HG03520 (cell line): ENCODE results near the gene CAMSAP3.

Experiments used
- ATAC-seq: cut with Tn5 transposase; IDR thresholded peaks from one replicate; pipeline ENCODE4 v1.9.1; 2021; ENCODE audit warnings: mild to moderate bottlenecking, moderate library complexity; ENCODE audit not compliant: unreplicated experiment

Gene CAMSAP3

GRCh38 chr19:7610491-7611240, 15.0 kb downstream of the CAMSAP3 start:
- ATAC-seq, result no peak

DNA sequence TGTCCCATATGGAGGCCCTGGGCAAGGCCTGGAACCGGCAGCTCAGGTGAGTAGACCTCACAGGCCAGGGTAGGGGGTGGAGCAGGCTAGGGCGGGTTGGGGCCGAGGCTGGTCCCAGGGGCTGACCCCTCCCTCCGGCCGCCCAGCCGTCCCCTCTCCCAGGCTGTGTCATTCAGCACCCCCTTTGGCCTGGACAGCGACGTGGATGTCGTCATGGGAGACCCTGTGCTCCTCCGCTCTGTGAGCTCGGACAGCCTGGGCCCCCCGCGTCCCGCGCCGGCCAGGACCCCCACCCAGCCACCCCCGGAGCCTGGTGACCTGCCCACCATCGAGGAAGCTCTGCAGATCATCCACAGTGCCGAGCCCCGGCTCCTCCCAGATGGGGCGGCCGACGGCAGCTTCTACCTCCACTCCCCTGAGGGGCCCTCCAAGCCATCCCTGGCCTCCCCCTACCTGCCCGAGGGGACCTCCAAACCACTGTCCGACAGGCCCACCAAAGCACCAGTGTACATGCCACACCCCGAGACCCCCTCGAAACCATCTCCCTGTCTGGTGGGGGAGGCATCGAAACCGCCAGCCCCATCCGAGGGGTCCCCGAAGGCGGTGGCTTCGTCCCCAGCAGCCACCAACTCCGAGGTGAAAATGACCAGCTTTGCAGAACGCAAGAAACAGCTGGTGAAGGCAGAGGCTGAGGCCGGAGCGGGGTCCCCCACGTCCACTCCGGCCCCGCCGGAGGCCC, 16.0 kb downstream of the CAMSAP3 start:
- ATAC-seq, result no peak

GRCh38 chr19:7612282-7613274, 16.9 kb downstream of the CAMSAP3 start:
- ATAC-seq, result no peak

DNA sequence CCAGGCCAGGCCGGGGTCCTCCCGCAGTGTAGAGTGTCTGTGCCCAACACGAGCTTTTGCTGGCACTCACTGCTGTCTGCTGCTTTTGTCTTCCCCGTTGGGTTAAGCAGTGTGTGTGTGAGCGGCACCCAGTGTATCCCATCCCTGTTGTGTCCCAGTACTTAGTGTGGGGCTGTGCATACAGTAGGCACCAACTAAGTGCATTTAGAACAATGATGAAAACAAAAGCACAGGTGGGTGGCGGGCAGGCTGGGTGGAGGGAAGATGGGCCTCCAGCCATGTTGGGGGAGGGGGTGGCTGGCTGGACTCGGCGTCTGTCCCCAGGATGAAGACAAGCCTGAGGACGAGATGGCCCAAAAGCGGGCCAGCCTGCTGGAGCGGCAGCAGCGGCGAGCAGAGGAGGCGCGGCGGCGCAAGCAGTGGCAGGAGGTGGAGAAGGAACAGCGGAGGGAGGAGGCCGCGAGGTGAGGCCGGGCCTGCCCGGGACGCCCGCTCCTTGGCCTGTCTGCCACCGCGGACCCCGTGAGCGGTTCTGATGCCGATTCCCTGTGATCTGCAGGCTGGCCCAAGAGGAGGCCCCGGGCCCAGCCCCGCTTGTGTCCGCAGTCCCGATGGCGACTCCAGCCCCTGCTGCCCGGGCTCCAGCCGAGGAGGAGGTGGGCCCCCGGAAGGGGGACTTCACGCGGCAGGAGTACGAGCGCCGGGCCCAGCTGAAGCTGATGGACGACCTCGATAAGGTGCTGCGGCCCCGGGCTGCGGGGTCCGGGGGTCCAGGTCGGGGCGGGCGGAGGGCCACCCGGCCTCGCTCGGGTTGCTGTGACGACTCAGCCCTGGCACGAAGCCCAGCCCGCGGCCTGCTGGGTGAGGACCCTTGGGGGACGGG, 19.4 kb downstream of the CAMSAP3 start:
- ATAC-seq, result no peak

DNA sequence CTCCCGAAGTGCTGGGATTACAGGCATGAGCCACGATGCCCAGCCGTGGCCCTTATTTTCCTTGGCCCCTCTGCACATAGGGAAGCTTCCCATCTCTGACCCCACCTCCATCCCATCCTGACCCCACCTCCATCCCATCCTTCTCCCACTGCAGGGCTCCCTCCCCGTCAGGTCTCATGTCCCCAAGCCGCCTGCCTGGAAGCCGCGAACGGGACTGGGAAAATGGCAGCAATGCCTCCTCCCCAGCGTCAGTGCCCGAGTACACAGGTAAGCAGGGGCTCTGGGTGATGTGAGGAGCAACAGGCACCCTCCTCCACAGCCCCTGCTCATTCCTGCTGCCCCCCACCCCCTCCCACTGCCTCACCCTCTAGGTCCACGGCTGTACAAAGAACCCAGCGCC, 21.5 kb downstream of the CAMSAP3 start:
- no peak for ATAC-seq

GRCh38 chr19:7617735-7618134, 22.1 kb downstream of the CAMSAP3 start:
- ATAC-seq, result no peak

DNA sequence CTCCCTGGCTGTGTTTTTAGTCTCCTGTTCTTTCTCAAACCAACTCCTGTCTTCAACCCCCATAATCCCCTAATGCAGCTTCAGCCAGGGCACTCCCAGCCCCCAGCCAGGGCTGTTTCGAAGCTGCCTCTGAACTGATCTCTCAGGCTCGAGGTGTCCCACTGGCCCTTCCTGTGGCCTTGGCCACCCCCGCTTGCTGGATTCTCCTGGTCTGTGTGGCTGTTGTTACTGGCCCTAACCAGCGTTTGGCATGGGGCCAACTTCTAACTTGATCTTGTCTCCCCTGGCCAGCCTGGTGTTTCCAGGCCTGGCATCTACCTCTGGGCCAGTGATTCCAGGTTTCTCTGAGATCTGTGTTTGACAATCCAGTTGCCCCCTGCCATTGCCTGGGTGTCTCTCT, 22.7 kb downstream of the CAMSAP3 start:
- ATAC-seq, result no peak

GRCh38 chr19:7618771-7619510, 23.3 kb downstream of the CAMSAP3 start:
- ATAC-seq, result no peak

GRCh38 chr19:7619671-7620441, 24.2 kb downstream of the CAMSAP3 start:
- no peak for ATAC-seq

DNA sequence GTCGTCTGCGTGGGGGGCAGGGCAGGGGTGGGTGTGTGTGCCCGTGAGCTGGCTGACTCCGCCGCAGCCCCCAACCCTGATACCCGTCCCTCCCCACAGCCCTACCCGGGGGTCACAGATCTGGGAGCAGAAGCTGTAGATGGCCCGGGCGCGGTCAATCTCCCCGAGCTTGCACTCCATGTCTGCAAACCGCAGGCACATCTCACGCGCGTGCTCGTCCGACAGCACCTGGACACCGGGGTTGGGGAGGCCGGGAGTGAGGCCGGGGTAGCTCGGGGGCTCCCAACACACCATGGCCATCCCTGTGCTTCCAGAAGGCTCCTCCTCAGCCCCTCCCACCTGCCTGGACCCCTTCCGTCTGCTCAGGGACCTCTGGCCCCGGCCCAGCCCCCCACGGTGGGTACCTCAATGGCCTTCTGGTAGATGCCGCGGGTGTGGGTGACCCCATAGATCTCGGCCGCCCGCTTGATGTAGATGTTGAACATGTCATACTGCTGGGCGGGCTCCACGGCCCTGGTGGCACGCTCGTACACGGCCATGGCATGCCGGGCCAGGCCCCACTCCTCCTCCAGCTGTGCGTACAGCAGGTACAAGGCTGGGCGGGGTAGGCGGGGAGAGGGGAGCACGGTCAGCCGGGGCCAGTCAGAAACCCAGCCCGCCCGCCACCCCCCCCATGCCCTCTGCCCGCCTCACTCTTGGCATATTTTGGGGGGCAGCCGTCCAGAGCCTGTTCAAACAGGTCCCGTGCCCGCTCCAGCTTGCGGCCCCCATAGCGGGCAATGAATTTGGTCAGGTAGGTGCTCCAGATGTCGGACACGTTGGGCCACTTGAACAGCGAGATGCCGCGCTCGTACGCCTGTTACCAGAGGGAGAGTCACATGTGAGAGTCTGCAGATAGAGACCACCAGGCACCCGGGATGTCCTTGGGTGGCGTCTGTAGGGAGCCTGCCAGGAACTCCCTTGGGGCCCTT, 25.1 kb downstream of the CAMSAP3 start:
- no peak for ATAC-seq

- no peak for ATAC-seq
Measured at GRCh38 chr19:7622933-7623685, 27.4 kb downstream of the CAMSAP3 start.

DNA sequence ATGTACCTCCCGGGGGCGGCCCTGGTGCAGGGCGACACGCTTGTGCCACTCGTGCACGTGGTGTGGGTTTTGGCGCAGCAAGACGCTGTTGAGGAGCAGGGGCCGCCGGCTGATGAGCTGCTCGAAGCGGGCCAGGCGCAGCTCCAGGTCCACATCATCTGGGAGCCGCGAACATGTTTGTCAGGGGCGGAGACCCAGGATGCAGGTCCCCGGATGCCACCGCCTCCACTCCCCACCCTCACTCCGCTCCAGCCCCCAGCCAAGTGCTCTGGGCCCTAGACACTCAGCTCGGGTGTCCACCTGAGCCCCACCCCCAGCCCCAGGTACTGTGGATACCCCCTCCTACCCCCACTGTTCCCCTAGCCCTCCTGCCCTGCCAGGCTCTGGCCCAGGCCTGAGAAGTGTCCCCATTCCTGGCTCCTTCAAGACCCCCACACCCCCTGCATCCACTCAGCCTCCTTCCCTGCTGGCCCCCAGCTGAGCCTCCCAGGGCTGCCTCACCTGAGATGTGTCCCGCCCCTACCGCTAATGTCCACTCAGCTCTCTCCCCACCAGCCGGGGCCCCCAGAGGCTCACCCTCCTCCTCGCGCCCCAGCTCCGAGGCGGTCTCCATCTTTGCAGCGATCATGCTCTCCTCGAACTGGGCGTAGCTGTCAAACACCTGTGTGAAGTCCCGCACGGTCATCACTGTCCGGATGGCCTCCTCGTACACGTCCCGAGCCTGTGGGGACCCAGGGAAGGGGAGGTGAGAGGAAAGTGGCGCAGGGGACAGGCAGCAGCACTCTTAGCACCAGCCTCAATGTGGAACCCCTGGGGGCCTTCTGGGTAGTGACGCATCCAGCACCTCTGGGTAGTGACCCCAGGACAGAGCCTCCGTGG, 28.3 kb downstream of the CAMSAP3 start:
- ATAC-seq, result no peak

DNA sequence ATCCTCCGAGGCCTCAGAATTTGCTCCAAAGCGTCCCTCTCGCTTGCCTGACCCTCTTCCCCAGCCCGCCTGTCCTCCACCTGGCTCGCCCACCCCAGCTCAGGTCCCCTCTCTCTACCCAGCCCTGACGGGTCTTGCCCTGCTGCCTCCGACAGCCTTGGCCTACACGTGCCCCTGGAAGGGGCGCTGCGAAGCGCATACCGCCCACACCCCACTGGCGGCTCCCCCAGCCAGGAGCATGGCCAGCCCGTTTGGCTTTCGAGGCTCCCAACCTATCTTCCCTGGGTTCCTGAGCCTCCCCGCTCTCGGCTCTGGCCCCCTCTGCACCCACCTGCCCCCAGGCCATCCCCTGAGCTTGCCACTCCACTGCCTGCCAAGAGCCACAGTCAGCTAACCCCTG, 29.1 kb downstream of the CAMSAP3 start:
- no peak for ATAC-seq

DNA sequence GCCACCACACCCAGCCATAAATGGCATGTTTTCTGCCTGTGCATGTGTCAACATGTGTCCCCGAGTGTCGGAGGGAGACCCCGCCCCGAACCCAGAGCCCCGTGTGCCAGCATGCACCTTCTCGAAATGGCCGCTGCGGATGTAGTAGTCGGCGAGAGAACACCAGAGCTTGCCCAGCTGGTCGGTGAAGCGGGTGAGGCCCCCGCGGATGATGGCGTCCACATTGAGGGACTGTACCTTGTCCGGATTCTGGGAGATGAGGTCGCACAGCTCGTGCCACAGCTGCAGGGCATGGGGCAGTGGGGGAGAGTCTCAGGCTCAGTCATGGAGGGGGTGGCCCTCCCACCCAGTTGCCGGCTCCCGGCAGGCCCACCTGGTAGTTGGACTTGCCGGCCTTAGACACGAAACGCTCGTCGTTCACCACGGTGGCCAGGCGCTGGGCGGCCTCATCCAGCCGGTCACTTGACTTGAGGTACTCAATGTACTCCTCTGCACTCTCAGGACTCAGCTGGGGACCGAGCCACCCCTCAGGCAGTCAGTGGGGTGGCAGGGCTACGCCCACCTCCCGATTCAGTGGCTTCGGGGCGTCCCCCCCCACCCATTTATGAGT, 30.2 kb downstream of the CAMSAP3 start:
- ATAC-seq, result no peak

DNA sequence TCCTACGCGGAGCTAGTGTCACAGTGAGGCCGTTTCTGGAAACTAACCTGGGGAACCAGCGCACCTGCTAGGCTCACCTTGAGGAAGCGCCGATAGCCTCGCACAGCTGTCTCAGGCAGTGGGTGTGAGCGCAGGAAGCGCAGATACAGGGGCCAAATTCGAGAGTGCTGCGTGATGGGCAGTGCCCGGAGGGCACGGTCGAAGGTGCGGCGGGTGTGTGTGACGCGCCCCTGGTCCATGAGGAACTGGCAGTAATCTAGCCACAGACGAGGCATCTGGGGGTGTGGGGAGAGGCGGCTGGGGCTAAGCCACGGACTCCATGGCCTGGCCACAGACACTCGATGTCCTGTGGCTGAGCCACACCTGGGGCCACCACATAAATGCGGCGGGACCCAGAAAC, 31.5 kb downstream of the CAMSAP3 start:
- ATAC-seq, result no peak
